Epithelial cell of esophagus (primary cell): ENCODE data around the gene H2AZ1.

Experiments
- DNase-seq: peaks from one replicate; pipeline ENCODE4 v3.0.0; 2010; ENCODE audit warnings: low read depth
- H3K4me3 ChIP-seq: 2 replicates; pipeline ENCODE4 v1.5.1; 2011; ENCODE audit warnings: mild to moderate bottlenecking, low read length, control low read depth
- TF ChIP-seq, protein P1 (sequence below): IDR thresholded peaks from 2 replicates; pipeline ENCODE4 v1.5.1; 2011; ENCODE audit warnings: low read depth, mild to moderate bottlenecking, low read length, control low read depth, inconsistent platforms; ENCODE audit not compliant: insufficient read depth; ENCODE audit errors: missing control alignments

Gene H2AZ1

DNA sequence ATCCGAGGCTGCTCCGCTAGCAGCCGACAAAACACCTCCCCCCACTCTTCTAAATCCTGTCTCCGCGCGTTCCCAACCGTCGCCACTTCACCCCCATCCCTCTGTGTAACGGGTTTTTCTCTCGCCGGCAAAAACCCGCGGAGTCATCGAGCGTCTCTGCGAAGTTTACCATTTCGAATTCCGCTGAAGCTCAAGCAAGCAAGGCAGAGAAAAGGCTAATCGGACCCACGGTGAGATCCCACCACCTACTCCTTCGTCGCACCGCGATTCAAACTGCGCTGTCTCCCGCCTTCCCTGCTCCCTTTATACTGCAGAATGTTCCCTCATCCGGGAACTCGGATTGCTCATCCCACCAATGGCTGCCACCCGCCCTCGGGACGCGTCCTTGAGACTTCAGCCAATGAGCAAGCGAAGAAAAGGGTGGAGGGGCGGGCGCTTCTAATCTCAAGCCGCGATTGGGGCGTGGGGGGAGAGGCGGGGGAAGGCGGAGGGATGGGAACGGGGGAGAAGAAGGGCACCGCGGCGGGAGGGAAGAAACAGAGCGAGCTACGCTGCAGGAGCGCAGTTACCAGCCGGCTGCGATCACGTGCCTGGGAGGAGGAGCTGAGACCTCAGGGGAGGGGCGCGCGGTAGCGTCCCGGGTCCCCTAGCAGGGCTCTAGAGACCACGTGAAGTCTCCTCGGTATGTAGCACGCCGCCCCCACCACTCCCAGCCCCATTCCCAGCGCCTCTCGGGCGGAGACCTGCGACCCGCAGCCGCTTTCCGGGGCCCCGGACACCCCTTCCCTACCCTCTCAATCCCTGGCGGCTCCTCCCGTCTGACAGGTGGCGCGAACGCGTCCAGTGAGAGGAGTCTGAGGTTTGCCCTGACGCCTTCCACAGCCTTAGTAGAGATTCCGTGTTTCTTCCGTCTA lies at the start of gene H2AZ1:
TSS of gene H2AZ1 (minus strand) at position 277 of the 914 bp plus-strand sequence. CDS start at position 172, 105 bp downstream.
- peak; percentile 100 for DNase-seq
- TF ChIP-seq, protein P1, sequence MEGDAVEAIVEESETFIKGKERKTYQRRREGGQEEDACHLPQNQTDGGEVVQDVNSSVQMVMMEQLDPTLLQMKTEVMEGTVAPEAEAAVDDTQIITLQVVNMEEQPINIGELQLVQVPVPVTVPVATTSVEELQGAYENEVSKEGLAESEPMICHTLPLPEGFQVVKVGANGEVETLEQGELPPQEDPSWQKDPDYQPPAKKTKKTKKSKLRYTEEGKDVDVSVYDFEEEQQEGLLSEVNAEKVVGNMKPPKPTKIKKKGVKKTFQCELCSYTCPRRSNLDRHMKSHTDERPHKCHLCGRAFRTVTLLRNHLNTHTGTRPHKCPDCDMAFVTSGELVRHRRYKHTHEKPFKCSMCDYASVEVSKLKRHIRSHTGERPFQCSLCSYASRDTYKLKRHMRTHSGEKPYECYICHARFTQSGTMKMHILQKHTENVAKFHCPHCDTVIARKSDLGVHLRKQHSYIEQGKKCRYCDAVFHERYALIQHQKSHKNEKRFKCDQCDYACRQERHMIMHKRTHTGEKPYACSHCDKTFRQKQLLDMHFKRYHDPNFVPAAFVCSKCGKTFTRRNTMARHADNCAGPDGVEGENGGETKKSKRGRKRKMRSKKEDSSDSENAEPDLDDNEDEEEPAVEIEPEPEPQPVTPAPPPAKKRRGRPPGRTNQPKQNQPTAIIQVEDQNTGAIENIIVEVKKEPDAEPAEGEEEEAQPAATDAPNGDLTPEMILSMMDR: no peak
- H3K4me3 ChIP-seq: peak within 1 kb of the TSS; percentile 95

- TF ChIP-seq, protein P1: peak; percentile 44
- H3K4me3 ChIP-seq: no peak overlapping the region
- DNase-seq: peak; percentile 71
These were observed 48.2 kb upstream of the H2AZ1 start for GRCh38 chr4:99998062-99998867.

DNA sequence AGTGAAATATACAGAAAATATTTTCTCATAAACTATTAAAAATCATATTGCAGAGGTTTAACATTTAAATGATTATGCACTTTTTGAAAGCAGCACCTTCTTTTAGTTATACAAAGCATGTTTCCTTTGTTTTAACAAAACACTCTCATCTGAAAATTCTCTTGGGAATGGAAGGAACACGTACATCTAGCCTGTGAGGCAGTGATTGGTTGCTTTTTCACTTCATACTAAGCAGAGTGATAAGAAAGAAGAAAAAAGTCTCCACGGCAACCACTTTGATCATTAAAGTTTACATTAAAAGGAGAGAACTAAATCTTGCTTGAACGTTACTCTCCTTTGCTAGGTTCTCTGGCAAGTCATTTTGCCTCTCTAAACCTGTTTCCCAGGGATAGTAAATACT lies 41.7 kb upstream of the H2AZ1 start:
- DNase-seq: no peak
- H3K4me3 ChIP-seq: no peak overlapping the region
- TF ChIP-seq, protein P1: no peak

GRCh38 chr4:99987681-99988080 lies 37.6 kb upstream of the H2AZ1 start:
- TF ChIP-seq, protein P1: no peak
- DNase-seq: no peak
- H3K4me3 ChIP-seq: no peak overlapping the region

GRCh38 chr4:99986792-99987191 lies 36.7 kb upstream of the H2AZ1 start:
- no peak overlapping the region for H3K4me3 ChIP-seq
- TF ChIP-seq, protein P1: no peak
- DNase-seq: no peak

DNA sequence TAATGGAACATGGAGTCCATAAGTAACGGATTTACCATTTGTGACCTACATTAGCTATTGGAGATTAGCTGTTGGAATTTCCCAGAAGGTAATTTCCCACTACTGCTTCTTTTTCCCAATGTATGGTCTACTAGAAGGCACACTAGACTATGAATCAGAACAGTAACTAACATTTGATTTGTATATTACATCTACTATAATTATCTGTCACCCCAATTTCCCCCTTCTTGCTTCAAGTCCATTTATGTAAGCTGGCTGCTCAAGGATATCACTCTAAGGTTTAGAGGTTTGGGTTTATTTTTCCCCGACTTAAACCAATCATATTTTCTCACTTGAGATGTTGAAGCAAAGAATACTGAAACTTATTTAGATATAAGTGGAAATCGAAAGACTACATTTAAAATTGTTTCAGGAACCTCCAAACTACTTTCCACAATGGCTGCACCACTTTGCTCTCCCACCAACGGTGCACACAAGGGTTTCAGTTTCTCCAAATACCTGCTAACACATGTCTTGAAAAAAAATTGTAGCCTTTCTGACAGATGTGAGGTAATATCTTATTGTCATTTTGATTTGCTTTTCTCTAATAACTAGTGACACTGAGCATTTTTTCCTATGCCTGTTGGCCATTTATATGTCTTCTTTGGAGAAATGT lies 33.3 kb upstream of the H2AZ1 start:
- TF ChIP-seq, protein P1: no peak
- H3K4me3 ChIP-seq: no peak overlapping the region
- no peak for DNase-seq
